Measurements from ENCODE around the gene BCAP31.

The BCAP31 gene

DNA sequence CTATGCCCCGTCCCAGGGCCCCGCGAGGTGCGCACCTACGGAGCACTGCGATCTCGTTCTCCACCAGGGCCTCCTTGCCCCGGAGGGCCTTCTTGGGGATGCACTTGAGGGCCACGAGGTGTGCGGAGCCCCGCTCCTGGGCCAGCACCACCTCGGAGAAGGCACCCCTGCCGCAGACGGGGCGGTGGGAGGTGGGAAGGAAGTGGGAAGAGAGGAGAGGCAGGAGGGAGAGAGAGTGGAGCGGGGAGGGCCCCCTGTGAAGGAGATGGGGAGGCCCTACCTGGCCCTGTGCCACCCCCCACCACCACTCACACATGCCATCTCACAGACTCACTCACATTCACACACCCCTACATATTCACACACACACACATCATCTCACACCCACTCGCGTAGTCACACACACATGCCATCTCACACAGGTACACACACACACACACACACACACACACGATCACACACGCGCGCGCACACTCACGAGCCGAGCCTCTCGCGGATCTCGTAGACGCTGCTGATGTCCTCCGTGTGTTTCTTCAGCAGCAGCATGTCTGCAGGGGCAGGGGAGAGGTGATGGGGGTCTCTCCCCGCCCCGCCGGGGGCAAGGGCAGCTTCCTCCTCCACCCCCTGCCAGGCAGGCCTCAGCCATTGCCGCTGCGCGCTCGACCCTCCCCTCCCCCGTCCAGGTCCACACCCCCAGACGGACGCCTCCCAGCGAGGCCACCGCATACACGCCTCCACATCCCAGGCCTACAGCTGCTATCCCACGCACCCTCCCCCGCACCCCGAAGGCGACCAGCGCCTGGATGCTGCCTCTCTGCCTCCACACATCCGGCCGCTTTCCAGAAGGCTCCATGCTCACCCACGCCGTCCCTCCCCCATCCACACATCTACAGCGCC, 51.4 kb downstream of the BCAP31 start:
- DNase-seq: no peak

DNA sequence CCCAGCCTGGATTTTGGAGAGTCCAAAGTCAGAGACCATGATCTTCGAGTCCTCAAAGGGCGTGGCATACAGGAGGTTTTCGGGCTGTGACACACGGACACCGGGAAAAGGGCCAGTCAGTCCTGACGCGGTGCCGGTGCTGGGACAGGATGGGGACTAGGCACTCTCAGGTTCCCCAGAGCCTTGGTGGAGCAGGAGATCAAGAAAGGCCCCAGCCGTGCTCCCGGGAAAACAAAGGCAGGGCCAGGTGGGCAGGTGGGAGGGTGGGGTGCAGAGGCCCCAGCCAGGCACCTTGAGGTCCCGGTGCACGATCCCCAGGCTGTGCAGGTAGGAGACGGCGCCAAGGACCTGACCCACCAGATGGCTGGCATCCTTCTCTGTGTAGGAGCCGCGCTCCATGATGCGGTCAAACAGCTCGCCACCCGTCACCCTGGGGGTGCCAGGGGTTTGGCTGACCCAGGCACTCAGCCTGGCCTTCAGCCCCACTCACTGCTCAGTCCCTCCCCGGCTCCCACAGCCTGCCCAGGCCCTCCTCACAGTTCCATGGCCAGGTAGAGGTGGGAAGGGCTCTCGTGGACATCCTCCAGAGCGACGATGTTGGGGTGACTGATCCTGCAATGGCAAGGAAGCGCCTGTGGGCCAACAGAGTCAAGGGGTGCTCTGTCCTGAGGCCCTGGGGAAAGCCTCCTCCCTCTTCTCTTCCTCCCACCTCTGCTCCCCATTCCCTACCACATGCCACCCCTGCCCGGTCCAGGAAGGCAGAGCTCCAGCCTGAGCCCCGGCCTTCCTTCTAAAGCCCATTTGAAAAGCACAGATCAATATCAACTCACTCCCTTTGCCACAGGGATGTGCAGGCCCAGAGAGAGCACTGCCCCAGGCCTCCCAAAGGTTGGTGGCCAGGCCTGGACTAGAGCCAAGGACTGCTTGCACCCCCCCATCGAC, 52.3 kb downstream of the BCAP31 start:
- DNase-seq: no peak

DNA sequence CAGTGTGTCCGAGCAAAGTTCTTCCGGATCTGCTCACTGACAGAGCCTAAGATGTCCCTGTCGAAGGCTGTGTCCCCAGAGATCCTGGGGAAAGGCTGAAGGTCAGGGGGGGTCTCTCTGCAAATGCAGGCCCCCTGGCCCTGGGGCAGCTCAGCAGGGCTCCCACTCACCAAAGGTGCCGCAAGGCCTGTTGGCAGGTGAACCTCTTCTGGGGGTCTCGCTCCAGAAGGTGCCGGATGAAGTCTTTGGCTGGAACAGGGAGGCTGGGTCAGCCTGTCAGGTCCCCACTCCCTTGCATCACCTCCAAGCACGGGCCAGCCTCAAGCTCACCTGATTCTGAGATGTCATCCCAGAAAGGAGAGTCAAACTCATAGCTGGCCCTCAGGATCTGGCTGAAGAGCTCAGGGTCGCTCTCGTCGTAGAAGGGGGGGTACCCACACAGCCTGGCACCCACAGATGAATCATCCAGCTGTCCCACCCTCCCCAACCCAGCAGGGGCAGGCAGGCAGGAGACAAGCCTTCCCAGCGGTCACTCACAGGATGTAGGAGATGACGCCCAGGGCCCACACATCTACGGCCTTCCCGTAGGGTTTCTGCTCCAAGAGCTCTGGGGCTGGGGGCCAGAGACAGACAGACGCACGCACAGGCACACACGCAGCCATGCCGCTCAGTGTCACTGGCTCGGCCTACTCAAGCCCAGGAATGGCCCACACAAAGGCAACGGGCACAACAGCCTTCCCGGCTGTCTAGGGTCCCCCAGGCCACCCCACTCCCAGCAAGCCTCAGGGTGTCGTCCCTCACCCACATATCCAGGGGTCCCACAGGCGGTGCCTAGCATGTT, 53.2 kb downstream of the BCAP31 start:
- no peak for DNase-seq

GRCh38 chrX:153669901-153670731, 54.1 kb downstream of the BCAP31 start:
- DNase-seq: no peak

DNA sequence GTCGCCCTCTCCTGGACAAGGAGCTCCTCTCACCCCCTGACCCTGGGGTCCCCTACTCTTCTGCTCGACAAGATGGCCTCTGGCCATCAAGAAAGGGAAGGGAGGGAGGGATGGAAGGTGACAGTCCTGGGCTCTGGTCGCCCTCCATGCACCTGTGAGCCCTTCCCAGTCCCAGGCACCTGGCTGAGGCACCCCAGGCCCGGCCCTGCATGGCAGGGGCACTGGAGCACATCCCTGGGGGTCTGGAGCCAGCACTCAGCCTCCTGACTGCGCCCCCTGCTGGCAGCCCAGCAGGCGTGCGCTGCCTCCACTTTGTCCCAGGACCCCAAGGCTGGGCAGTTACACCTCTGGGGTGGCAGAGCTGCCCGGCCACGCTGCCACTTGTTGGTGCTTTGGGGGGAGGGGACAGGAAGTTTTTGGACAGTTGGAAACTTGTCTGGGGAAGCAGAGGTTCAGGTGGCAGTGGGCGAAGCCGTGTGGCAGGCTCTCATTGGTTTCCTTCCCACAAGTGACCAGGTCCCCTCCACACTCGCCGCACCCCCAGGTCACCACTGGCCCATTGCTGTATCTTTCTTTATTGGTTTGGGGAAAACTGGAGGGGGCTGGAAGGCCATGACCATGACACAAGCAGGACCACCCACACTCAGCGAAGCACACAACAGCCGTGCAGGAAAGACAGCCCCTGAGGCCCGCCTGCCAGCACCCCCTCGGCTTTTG, 54.9 kb downstream of the BCAP31 start:
- no peak for DNase-seq

DNA sequence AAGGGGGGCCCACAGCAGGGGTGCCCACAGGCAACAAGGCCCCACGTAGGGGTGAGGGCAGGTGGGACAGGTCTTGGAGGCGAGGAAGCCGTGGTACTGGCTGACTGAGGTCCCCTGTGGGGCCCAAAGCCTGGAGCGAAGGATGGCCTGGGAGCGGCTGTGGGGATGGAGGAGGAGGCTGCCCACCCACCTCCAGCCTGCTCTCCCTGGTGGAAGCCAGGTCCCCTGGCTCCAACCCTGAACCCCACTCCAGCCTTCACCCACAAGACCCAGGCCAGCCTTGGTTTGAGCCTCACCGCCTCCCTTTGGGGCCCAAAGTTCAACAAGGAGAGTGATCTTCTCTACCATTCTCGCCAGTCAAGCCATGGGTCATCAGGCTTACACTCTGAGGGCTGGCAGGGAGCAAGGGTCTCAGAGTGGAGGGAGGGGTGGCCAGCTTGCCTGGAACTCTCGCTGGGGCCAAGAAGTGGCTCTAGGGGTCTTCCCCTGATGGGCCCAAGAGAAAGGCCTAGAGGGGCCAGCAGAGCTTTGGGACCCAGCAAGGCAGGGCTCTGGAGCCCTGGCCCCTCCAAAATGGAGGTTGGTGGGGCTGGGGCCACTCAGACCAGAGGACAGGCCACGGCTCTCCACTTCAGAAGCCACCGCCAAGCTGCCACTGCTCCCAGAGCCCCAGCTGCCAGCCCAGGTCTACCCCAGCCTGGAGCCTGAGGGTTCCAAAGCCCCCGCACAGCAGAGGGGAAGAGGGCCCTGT, 55.6 kb downstream of the BCAP31 start:
- no peak for DNase-seq

GRCh38 chrX:153667956-153668396, 56.2 kb downstream of the BCAP31 start:
- DNase-seq: no peak

DNA sequence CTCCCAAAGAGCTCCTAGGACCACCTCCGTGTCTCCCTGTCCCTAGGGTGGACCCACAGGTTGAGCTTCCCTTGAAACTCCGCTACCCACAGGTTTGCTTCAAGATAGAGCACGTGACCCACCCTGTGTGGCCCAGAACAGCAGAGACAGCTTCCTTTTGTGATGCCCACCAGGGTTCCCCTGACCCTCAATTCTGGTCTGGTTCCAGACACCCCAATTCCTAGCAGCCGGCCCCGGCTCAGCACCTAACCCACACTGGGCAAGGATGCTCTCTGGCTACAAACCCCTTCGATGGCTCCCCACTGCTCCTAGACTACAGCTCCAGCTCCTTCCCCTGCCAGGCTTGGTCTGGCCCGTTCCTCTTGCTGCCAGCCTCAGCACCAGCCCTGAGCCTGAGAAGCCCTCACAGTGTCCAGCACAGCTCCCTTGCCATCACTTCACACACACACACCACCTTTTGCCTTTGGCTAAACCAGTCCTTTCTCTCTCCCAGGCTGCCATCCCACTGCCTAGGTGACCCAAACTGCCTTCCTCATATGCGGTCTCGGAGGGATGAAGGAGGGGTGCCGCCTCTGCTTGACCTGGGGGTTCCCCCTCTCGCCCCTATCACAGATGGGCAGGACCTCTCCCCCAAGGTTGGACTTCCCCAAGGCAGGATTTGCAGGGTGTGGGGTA, 56.8 kb downstream of the BCAP31 start:
- DNase-seq: no peak

DNA sequence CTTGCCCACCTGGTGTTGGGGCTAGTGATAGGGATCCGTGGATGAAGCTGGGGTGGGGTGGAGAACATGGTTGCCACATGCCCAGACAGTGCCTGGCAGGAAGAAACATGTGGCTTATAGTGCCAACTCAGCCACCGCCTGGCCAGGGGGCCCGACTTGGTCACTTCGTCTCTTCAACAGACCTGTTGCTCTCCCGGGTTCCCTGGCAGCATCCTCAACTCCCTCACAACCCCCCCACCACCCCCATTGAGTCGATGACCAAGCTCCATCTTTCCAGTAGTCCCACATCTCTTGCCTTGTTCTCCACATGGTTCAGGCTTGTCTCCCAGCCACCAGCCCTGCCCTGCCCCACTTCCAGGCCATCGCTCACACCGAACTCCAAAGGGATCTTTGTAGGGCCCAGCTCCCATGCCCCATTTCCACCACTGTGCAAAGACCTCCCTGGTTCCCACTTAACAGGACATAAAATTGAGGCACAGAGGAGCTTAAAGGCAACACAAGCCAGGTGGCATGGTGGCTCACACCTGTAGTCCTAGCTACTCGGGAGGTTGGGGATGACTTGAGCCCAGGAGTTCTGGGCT, 58.4 kb downstream of the BCAP31 start:
- no peak for DNase-seq

- no peak for DNase-seq
Observed at GRCh38 chrX:153662266-153662665, 61.9 kb downstream of the BCAP31 start.

GRCh38 chrX:153659268-153659667, 64.9 kb downstream of the BCAP31 start:
- no peak for DNase-seq

- DNase-seq: no peak
Observed at GRCh38 chrX:153657161-153657560, 67.0 kb downstream of the BCAP31 start.

GRCh38 chrX:153653556-153653955, 70.6 kb downstream of the BCAP31 start:
- no peak for DNase-seq

DNA sequence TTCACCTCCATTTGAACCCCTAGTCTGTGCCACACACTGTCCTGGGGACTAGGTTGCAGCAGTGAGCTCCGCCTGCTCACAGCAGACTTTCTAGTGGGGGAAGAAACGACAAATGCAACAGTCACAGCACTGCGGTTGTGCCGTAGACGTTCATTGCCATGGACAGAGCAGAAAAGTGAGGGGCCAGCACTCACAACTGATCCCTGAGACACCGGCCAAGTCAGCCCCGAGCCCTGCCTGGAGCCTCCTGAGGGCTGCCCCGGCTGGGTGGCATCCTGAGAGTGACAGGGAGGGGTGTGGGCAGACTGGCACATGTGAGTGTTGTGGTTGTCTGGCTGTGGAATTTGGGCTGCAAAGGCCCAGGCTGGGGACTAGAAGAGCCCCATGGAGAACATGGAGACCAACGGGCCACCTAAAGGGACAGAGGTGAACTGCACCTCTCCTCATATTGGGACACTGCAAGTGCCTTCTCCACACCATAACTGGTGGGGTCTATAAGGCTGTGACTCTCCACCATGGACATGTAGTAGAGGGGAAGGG, 72.6 kb downstream of the BCAP31 start:
- no peak for DNase-seq

DNA sequence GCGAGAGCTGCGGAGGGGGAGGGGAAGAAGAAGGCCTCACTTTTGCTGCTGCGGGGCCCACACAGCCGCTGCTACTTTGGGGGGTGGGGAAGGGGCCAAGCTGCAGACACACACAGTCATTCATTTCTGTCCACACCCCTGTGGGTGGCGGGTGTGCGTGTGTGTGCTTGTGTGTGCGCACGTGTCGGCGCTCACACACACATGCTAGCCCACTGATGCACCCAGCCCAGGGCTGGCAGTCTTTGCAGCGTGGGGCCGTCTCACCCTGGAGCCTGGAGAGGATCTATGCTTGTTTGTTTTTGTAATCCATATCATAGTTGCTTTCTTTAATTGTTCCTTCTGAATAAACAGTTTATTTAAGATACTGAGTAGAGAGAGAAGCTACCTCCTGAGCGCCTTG, 73.2 kb downstream of the BCAP31 start:
- no peak for DNase-seq

Measured in cortex of kidney (tissue), 1 donor.